NCI-H1092 (cell line): Measurements from ENCODE around the gene CCDC178.
"Not testable (repeated sequence)": the region's sequence is repeated elsewhere in the genome, so short reads cannot be mapped to it uniquely, and the experiment has no call there.

Experiments
- DNase-seq: peaks from one replicate; lab custom pipeline; 2025; lab: John Stamatoyannopoulos, UW

The CCDC178 gene

GRCh38 chr18:33210575-33211189 lies 229.8 kb downstream of the CCDC178 start:
- DNase-seq: peak; percentile 70

- DNase-seq: no peak
These were observed 234.7 kb downstream of the CCDC178 start for GRCh38 chr18:33205777-33206176.

GRCh38 chr18:33201509-33201926 lies 239.0 kb downstream of the CCDC178 start:
- DNase-seq: no peak

- no peak for DNase-seq
These were observed 244.7 kb downstream of the CCDC178 start for GRCh38 chr18:33195795-33196194.

- no peak for DNase-seq
These were observed 245.7 kb downstream of the CCDC178 start for GRCh38 chr18:33194793-33195192.

- DNase-seq: no peak
These were observed 255.6 kb downstream of the CCDC178 start for GRCh38 chr18:33184958-33185357.

- DNase-seq: no peak
These were observed 256.3 kb downstream of the CCDC178 start for GRCh38 chr18:33184175-33184574.

- no peak for DNase-seq
These were observed 257.4 kb downstream of the CCDC178 start for GRCh38 chr18:33183136-33183535.

GRCh38 chr18:33181016-33181415 lies 259.5 kb downstream of the CCDC178 start:
- DNase-seq: no peak

GRCh38 chr18:33169218-33169617 lies 271.3 kb downstream of the CCDC178 start:
- DNase-seq: no peak

GRCh38 chr18:33164121-33164520 lies 276.4 kb downstream of the CCDC178 start:
- not testable (repeated sequence) for DNase-seq

- no peak for DNase-seq
These were observed 279.4 kb downstream of the CCDC178 start for GRCh38 chr18:33161131-33161530.

GRCh38 chr18:33159151-33159550 lies 281.4 kb downstream of the CCDC178 start:
- DNase-seq: no peak

- DNase-seq: no peak
These were observed 282.6 kb downstream of the CCDC178 start for GRCh38 chr18:33157893-33158292.

- DNase-seq: no peak
These were observed 283.5 kb downstream of the CCDC178 start for GRCh38 chr18:33156906-33157470.

- no peak for DNase-seq
These were observed 286.5 kb downstream of the CCDC178 start for GRCh38 chr18:33154049-33154448.

- no peak for DNase-seq
These were observed 288.1 kb downstream of the CCDC178 start for GRCh38 chr18:33152376-33152775.

GRCh38 chr18:33147811-33148210 lies 292.7 kb downstream of the CCDC178 start:
- not testable (repeated sequence) for DNase-seq

- DNase-seq: no peak
These were observed 294.5 kb downstream of the CCDC178 start for GRCh38 chr18:33146014-33146413.

- no peak for DNase-seq
These were observed 304.4 kb downstream of the CCDC178 start for GRCh38 chr18:33135951-33136660.

GRCh38 chr18:33132657-33133056 lies 307.9 kb downstream of the CCDC178 start:
- DNase-seq: no peak

- no peak for DNase-seq
These were observed 311.9 kb downstream of the CCDC178 start for GRCh38 chr18:33128581-33128980.

GRCh38 chr18:33123862-33124518 lies 316.5 kb downstream of the CCDC178 start:
- DNase-seq: peak; percentile 79
